ENCODE data around the gene CTSS.

Gene CTSS

DNA sequence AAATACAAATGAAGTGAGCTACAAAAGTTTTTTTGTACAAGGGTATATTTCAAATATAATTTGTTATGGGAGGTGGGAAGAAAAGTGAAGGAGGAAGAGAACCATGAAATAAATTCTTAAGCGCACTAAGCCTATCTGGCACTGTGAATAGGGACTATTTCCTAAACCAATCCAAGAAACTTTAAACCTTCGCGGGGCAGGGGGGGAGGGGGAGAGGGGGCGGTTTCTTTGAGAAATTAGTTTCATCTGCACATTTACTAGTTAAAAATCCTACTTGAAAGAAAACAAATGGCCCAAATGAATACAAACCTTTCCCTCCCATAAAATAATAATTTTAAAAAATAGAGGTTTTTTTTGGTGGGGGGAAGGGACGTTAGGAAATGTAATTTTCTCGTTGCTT, 69.0 kb downstream of the CTSS start:
- no peak for DNase-seq

DNA sequence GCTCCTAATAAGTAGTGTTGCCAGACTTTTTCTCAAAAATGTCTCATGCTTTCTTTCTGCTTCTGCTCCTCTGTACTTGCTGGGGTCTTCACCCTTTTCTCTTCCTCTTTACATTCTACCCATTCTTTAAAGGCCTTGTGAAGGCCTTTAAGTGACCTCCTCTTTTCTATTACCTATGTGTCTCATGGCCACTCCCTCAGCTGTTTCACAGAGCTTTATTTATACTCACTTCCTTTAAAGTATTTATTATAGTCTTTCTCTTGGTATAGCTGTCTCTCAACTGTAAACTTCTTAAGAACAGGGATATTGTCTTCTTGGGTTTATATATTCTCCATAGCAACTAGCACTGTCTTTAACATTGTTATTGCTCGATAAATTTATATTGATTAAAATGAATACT, 69.4 kb downstream of the CTSS start:
- no peak for DNase-seq

DNA sequence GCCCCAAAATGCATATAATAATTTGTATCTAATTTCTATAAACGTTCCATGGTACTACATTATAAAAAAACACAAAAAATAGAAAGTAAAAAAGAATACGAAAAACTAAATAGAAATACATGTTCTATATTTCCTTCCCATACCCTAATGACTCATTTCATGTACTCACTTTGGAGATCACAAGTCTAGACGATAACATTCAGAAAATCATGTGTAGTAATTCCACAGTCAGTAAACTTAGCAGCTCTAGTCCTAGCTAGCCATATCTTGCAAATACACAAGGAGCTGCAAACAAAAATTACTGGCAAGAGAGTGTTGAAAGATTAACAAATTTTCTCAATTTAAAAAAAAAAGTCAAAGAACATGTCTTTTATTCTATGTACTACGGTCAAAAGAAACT, 70.0 kb downstream of the CTSS start:
- DNase-seq: no peak

DNA sequence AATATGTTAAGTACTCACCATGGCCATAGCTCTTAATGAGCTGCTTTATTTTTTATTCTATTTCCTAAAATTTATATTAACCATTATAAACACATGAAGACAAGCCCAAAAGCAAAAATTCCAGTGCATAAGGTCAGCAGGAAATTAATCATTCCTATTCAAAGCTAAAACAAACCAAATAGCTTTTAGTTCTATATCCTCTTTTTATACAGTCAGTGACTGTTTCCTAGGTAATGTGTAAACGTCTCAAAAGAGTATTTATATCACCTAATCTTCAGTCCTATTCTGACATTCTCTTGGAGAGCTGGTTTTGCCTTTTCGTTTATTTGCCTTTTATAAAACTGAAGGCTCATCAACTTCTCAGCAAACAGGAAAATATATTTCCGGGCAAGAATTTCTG, 72.9 kb downstream of the CTSS start:
- no peak for DNase-seq

DNA sequence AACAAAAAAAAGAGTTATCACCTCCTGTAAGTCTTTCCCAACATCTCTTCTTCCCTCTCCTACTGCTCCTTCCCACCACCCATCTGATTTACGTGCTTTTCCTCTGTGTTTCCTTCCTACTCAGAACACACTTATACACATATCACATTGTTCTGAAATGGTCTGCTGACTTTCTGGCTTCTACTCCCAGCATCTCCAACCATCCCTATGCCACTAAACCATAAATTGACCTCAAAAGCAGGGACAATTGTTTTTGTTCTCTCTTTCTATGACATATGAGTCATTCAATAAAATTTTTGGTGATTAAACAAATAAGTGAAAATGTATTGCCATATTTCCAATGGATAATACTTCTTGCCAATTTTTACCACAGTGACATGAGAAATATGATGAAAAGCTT, 76.8 kb downstream of the CTSS start:
- no peak for DNase-seq

DNA sequence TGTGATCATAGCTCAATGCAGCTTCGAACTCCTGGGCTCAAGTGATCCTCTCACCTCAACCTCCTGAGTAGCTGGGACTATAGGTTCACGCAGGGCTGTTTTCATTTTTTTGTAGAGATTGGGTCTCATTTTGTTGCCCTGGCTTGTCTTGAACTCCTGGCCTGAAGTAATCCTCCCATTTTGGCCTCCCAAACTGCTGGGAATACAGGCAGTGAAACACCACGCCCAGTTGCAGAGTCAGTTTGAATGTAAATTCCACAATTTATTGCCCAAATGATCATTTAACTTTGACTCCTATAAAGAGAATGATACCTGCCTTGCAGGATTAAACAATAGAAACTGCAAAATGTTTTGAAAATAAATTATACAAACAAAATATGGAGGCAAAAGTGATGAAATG, 79.3 kb downstream of the CTSS start:
- no peak for DNase-seq

DNA sequence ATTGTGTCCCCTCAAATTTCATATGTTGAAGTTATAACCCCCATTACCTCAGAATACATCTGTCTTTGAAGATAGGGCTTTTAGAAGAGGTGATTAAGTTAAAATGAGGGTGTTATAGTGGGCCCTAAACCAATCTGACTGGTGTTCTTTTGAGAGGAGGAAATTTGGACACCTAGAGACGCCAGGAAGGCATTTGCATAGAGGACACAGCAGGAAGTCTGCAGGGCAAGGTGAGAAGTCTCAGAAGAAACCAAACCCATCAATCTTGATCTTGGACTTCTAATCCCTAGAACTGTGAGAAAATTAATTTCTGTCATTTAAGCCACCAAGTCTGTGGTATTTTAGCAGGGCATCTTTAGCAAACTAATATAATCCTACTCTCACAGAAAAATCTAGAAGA, 81.7 kb downstream of the CTSS start:
- DNase-seq: no peak

Data from NCI-H1105 (cell line).